Lower leg skin (tissue), 3 donors: ENCODE results near the gene ASXL1.

Experiments used
- POLR2A ChIP-seq, 2 donors: fragments of 450-650 bp; IDR thresholded peaks; one replicate each; pipeline ENCODE4 v1.6.1; 2016 to 2017; ENCODE audit warnings: antibody characterized with exemption in 2 of 2, mild to moderate bottlenecking in 1 of 2, moderate library complexity in 1 of 2
- TF ChIP-seq, protein P1 (sequence below), 3 donors: fragments of 450-650 bp; IDR thresholded peaks; one replicate each; pipeline ENCODE4 v1.5.1; 2016; ENCODE audit warnings: antibody characterized with exemption in 3 of 3, mild to moderate bottlenecking in 3 of 3, moderate library complexity in 2 of 3

DNA sequence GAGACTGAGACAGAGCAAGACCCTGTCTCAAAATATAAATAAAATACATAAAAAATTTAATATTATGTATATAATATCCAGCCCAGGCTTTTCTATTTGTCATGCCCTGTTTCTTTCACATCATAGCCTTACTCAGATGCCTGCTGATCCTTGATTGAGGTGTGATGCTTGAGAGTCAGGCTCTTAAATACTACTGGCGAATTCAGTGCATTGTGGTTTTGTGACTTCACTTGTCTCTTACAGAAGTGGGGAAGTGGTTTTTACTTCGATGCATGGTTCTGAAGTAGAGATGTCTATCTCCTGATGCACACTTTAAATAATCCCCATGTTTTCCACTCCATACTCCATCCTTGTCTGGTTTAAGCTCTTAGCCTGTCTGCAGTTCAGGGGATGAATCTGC lies 29.1 kb downstream of the ASXL1 start:
- TF ChIP-seq, protein P1, sequence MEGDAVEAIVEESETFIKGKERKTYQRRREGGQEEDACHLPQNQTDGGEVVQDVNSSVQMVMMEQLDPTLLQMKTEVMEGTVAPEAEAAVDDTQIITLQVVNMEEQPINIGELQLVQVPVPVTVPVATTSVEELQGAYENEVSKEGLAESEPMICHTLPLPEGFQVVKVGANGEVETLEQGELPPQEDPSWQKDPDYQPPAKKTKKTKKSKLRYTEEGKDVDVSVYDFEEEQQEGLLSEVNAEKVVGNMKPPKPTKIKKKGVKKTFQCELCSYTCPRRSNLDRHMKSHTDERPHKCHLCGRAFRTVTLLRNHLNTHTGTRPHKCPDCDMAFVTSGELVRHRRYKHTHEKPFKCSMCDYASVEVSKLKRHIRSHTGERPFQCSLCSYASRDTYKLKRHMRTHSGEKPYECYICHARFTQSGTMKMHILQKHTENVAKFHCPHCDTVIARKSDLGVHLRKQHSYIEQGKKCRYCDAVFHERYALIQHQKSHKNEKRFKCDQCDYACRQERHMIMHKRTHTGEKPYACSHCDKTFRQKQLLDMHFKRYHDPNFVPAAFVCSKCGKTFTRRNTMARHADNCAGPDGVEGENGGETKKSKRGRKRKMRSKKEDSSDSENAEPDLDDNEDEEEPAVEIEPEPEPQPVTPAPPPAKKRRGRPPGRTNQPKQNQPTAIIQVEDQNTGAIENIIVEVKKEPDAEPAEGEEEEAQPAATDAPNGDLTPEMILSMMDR (IDR thresholded peaks at IDR 0.05): no peak
- TF ChIP-seq POLR2A (IDR thresholded peaks at IDR 0.05): no peak
